Medulla oblongata (tissue), 1 donor: Measurements from ENCODE around the gene USP24.

Source experiments
- DNase-seq: peaks from one replicate; pipeline ENCODE4 v3.0.0-alpha.2; 2015; ENCODE audit errors: extremely low spot score

USP24 gene, protein sequence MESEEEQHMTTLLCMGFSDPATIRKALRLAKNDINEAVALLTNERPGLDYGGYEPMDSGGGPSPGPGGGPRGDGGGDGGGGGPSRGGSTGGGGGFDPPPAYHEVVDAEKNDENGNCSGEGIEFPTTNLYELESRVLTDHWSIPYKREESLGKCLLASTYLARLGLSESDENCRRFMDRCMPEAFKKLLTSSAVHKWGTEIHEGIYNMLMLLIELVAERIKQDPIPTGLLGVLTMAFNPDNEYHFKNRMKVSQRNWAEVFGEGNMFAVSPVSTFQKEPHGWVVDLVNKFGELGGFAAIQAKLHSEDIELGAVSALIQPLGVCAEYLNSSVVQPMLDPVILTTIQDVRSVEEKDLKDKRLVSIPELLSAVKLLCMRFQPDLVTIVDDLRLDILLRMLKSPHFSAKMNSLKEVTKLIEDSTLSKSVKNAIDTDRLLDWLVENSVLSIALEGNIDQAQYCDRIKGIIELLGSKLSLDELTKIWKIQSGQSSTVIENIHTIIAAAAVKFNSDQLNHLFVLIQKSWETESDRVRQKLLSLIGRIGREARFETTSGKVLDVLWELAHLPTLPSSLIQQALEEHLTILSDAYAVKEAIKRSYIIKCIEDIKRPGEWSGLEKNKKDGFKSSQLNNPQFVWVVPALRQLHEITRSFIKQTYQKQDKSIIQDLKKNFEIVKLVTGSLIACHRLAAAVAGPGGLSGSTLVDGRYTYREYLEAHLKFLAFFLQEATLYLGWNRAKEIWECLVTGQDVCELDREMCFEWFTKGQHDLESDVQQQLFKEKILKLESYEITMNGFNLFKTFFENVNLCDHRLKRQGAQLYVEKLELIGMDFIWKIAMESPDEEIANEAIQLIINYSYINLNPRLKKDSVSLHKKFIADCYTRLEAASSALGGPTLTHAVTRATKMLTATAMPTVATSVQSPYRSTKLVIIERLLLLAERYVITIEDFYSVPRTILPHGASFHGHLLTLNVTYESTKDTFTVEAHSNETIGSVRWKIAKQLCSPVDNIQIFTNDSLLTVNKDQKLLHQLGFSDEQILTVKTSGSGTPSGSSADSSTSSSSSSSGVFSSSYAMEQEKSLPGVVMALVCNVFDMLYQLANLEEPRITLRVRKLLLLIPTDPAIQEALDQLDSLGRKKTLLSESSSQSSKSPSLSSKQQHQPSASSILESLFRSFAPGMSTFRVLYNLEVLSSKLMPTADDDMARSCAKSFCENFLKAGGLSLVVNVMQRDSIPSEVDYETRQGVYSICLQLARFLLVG (N-terminal part only)

DNA sequence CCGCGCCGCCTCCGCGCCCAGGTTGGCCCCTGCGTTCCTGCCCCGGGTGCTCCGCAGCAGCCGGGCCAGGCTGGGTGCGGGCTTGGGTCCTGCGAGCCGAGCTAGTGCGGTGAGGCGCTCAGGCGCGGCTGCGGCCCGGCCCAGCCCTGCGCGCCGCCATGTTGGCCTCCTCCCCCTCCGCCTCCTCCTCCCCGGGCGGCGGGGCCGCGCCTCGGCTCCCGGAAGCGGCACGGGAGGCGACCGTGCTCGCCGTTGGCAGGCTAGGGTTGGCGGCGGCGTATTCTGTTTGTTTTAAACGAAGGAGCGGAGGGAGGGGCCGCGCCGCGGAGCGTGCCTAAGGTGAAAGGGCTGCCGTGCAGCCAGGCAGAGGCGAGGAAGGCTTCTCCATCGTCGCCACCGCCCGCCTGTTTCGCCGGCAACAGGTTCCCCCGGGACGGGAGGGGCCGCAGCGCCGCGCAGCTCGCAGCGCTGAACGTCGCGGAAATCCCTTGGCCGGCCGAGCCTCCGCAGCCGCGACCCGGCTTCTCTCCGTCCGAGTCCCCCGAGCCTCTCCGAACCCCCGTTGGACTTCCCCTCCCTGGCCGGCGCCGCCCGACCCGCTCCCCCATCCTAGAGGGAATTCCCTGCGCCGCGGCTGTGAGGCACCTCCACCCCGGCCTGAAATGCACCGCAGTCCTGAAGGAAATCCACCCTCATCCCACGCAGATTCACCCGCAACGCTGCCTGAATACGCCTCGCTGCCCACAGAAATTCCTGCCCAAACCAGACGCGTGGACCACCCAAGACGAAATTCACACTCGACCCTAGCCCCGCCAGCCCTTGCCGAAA is at the start of gene USP24:
Gene USP24 (minus strand): TSS at position 171 of the 828 bp plus-strand sequence. CDS start 251 bp downstream, outside the sequence.
- peak; percentile 74 for DNase-seq

GRCh38 chr1:55262822-55263221 is 47.7 kb upstream of the USP24 start:
- no peak for DNase-seq

- DNase-seq: no peak
These were observed 44.9 kb upstream of the USP24 start for GRCh38 chr1:55259911-55260609.

- DNase-seq: no peak
These were observed 42.8 kb upstream of the USP24 start for GRCh38 chr1:55257958-55258357.

DNA sequence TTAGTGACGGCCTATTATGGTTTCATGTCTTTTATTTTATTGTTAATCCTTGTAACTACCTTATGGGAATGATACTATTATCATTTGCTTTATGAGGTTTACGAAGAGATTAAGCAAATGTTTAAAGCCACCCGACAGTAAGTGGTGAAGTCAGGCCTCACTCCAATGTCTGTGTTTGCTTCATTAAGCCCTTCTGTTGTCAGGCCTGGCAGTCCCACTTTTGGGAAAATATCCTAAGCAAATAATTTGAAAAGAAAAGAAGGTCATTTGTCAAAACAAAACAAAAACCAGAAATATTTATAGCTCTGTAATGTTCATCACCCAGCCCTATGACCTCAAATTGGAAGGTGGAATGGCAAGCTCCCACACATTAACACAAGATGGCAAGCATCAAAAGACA is 40.7 kb upstream of the USP24 start:
- DNase-seq: no peak

DNA sequence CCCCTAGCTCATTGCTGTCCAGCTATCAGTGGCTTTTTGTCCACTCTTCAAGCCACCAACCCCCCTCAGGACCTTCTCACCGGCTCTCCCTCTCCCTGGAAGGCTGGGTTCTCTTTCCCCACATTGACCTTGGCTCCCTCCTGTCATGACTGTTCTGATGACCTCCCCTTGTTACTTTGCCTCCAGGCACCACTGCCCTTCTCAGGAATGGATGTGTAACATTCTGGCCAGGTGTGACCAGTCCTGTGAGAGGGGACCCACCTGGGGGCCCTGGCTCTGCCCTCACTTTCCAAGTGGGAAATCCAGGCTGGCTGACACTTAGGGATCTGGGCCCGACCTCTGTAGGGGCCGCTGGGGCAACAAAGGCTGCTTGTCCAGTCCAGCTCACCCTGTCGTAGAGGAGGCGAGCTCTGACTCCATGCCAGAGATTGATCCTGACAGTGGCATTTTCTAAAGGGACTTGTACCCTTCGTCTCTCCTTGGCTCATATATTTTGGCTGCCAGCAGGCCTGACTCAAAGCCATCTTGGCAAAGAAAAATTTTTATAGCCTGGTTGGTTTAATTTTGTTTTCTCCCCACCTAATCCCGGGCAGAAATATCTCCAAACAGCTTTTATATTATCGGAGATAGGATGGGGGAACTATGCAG is 37.9 kb upstream of the USP24 start:
- peak; percentile 21 for DNase-seq

DNA sequence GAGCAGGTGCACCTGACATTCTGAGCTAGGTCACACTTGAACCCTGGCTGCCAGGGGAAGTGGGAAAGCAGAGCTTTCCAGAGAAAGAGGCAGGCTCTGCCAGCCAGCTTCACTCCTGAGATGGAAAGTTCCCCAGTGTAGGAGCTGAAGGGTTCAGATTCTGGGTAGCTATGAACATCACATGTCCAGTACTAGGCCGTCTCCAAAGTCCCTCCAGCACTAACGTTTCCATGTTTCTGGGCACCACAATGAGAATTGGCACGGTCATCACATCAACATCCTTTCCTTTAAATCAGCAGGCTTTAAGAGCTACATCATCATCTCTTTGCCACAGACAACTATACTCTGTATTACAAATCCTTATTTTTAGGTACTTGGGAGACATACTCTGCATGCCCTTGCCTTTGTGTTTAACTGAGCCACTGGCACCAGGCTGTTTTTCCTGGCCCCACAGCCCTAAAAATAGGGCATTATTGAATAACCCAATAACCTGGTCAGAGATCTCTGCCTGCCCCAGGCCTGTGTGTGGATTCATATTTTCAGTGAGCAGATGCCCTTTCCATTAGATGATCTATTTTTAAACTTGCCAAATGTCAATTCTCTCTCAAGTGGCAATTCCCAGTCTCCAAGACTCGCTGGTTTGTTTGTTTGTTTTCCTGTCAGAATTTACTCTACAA is 35.4 kb upstream of the USP24 start:
- no peak for DNase-seq

DNA sequence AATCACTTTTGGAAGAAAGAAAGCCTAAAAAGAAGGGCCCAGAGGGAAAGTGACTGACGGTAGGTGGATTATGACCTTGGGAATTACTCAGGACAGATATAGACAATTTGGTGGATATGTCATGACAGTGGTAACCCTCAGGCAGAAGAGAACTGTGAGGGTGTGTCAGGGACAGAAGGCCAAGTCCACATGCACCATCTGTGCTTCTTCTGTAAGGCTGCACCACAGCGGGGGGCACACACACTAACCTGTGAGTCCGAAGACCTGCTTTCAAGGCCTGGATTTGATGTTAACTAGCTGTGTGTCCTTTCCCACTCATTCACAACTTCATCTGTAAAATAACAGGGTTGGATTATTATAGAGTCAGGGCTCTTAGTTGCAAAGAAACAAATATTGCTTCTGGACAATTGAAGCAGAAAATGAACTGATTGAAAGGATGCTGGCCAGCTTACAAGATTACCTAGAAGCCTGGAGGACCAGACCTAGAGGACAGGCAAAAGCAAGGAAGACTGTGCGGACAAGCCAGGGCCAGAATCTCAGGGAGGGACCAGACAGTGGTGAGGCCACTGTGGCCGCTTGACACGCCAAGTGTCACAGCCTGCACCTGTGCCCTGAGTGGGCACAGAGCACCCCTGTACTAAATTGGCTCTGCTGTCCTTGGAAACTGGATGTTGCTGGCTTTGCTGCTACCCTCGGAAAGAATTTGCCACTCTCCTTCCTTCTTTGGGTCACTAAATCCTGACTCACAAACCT is 34.7 kb upstream of the USP24 start:
- DNase-seq: no peak

DNA sequence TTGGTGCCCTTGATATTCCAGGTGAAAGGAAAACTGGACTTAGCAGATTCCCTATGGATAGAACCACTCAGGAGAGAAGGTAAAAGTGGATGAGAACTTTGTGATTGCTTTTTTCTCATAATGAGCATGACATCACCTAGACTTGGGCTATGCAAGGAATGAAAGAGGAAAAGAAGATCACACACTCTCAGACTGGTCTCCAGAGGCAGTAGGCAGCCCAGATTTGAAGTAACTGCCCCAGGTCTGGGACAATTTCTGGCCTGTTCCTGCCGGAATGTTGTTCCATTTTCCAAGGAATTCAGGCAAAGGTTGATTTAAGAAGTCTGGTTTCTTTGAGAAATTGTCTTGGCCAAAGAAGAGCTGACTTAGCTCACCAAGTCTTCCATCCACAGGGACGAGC is 31.7 kb upstream of the USP24 start:
- no peak for DNase-seq

DNA sequence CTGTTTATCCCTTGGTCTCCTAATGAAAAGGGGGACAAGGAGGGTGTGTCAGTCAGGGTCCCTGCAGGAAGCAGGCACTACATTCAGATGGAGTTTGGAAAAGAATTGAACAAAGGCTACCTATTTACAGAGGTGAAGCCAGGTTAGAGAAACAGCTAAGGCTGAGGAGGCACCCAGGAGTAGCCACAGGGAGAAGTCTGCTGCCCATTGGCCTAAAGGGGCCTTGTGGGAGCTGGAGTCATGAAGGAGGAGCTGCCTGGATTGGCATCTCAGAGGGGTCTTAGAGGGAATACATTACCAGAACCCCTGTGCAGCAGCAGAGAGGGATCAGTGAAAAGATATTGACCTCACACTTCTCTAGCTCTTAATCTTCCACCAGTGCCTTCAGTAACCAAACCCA is 31.2 kb upstream of the USP24 start:
- DNase-seq: no peak

GRCh38 chr1:55245781-55246180 is 30.6 kb upstream of the USP24 start:
- DNase-seq: no peak

DNA sequence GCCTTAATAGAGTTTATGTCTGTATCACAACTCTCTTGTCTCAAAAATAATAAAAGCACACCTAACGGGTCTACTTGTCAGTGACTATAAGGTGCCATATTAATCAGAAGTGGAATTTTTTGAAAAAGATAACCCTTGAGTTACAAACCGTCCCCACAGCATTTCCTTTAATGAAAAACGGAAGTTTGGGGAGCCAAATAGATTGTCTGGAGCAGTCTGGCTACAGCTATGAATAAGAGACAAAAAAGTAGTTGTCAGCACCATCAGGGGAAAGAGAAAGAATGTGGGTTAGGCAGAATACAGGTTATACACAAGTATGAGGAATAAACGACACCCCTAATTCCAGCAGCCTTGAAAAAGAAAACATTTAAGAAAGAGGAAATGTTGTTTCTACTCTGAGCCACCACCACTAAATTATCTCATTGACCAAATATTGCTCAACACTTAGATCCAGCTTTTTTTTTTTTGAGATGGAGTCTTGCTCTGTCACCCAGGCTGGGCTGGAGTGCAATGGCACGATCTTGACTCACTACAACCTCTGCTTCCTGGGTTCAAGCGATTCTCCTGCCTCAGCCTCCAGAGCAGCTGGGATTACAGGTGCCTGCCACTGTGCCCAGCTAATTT is 29.4 kb upstream of the USP24 start:
- DNase-seq: peak; percentile 47

DNA sequence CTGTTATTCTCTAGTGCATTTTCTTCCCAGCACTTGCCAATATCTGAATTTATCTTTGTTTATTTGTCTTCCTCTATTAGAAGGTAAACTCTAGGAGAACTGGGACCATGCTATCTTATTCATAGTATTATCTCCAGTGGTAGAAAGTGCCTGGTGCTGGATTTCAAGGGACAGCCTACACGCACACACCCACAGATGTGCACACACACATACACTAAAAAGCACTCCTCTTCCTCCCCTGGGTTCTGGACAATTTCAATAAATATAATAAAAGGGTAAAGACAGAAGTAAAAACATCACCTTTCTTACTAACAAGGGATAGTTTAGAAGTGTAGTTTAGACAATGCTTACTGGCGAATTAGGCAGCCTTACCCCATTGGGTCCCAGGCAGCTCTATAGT is 28.5 kb upstream of the USP24 start:
- DNase-seq: no peak

DNA sequence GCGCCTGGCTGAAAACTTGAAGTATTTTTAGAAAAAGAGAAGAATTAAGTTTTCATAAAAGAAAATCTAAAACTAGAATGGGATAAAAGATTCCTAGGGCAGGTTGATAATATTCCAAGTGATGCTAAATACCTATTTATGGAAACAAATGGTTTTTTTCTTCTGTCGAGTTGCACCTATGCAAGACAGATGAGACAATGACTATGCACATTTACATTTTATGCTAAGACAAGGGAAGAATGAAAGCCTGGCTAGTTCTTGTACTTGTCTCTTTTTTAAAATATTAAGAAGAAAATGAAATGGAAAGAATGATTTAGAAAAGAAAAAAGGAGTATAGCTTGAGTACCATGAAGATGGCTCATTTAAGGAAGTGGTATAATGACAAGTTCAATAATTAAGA is 24.4 kb upstream of the USP24 start:
- no peak for DNase-seq

- DNase-seq: peak; percentile 33
These were observed 20.6 kb upstream of the USP24 start for GRCh38 chr1:55235722-55236121.

DNA sequence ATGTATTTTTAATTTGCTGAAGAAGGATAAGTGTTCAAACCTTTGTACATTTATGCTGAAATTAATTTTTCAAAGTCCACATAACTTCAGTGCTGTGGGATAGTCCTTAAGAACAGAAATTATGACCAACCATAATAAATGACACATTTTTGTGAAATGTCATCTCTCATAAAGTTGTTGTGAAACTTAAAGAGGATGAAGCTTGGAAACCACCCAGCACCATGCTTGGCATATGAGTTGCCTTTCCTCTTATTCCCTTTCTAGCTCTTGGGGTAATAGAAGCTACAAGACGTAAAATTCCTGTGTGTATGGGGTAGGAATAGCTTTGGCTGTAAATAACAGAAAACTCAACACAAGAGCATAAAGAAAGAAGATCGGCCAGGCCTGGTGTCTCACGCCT is 18.9 kb upstream of the USP24 start:
- no peak for DNase-seq

GRCh38 chr1:55233145-55233777 is 18.1 kb upstream of the USP24 start:
- no peak for DNase-seq
